ENCODE measurements around the gene ZNRD2. TPM values are rescaled to one million over a fixed set of nuclear protein-coding genes. Genes with fewer than 3 reads are reported as not detected.

The ZNRD2 gene
- polyA plus RNA-seq, 3 donors, result 48.5 to 65.1 (median 56.2) TPM

DNA sequence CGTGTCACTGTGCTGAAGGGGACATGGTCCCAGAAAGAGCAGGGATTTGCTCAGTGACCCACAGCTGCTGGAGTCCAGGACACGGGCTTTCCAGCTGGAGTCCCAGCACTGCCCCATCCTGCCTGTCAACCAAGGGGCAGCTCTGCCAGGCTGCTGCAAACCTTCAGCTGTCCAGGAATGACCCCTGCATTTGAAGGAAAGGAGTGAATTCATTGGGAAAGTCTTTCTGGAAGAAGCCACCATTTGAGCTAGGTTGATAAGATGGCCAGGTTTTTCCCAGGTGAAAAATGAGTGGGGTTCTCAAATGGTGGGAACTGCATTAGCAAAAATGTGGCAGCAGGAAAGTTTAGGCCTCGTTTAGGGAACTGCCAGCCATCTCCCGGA is 16.0 kb downstream of the ZNRD2 start:
- Histone ChIP-seq H3K9me3 (replicated peaks in 1 of 2; ENCODE audit: control insufficient read depth in 1 of 2, insufficient read depth in 1 of 2, low read length in 2 of 2) (no peaks in the 10 kb centered on the region), H3K27me3 (ENCODE audit: control insufficient read depth in 2 of 2, insufficient read depth in 2 of 2, low read length in 2 of 2) (no peaks in the 10 kb centered on the region), H3K9ac (ENCODE audit: insufficient read depth, low read length, poor library complexity, severe bottlenecking) (peak overlapping the region; percentile 51), H4K20me1 (ENCODE audit: insufficient read depth, low read length) (peaks cover 97% of the 10 kb centered on the region), H3K27ac (ENCODE audit: low read depth in 1 of 2, low read length in 2 of 2) (peak overlapping the region; percentile 86 to 89), H3K79me2 (ENCODE audit: insufficient read depth, low read length) (peaks cover 82% of the 10 kb centered on the region), H3K36me3 (replicated peaks in 1 of 2; ENCODE audit: control insufficient read depth in 1 of 2, insufficient read depth in 2 of 2, low read length in 2 of 2) (peaks cover 65 to 71% of the 10 kb centered on the region in 2 donors), H3K4me1 (ENCODE audit: control insufficient read depth in 1 of 2, insufficient read depth in 2 of 2, low read length in 2 of 2) (peaks cover 44 to 61% of the 10 kb centered on the region in 2 donors), H3K4me3 (replicated peaks in 1 of 3; ENCODE audit: low read depth in 2 of 3, low read length in 3 of 3) (peak overlapping the region in 2 of 3 experiments; percentile 30 to 74), H3K4me2 (replicated peaks; ENCODE audit: extremely low read depth, low read length, poor library complexity, severe bottlenecking) (peak overlapping the region; percentile 82), H2AFZ (ENCODE audit: insufficient read depth, low read depth, low read length, poor library complexity, severe bottlenecking) (no peak overlapping the region)
- WGBS (ENCODE audit: insufficient coverage), result 63% methylated on average over 4 of the region's 4 CpGs
- H3K4me1 Mint-ChIP-seq, result peaks cover 60% of the 10 kb centered on the region
- H3K27ac Mint-ChIP-seq, result peak overlapping the region; percentile 91 to 98 (median 95)
- TF ChIP-seq, protein P1, sequence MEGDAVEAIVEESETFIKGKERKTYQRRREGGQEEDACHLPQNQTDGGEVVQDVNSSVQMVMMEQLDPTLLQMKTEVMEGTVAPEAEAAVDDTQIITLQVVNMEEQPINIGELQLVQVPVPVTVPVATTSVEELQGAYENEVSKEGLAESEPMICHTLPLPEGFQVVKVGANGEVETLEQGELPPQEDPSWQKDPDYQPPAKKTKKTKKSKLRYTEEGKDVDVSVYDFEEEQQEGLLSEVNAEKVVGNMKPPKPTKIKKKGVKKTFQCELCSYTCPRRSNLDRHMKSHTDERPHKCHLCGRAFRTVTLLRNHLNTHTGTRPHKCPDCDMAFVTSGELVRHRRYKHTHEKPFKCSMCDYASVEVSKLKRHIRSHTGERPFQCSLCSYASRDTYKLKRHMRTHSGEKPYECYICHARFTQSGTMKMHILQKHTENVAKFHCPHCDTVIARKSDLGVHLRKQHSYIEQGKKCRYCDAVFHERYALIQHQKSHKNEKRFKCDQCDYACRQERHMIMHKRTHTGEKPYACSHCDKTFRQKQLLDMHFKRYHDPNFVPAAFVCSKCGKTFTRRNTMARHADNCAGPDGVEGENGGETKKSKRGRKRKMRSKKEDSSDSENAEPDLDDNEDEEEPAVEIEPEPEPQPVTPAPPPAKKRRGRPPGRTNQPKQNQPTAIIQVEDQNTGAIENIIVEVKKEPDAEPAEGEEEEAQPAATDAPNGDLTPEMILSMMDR (IDR thresholded peaks at IDR 0.05), result no peak
- H3K36me3 Mint-ChIP-seq, result peaks cover 60 to 79% of the 10 kb centered on the region in 2 donors
- intact Hi-C loops (cut with micrococcal nuclease), result no loop called here
- H3K4me3 Mint-ChIP-seq, result peak overlapping the region; percentile 73 to 87
- no peak for DNase-seq
- H3K9me3 Mint-ChIP-seq, result no peaks in the 10 kb centered on the region
- peaks cover 0 to 2% (median 0%) of the 10 kb centered on the region in 3 donors for H3K27me3 Mint-ChIP-seq (ENCODE audit: low read depth in 3 of 3)

DNA sequence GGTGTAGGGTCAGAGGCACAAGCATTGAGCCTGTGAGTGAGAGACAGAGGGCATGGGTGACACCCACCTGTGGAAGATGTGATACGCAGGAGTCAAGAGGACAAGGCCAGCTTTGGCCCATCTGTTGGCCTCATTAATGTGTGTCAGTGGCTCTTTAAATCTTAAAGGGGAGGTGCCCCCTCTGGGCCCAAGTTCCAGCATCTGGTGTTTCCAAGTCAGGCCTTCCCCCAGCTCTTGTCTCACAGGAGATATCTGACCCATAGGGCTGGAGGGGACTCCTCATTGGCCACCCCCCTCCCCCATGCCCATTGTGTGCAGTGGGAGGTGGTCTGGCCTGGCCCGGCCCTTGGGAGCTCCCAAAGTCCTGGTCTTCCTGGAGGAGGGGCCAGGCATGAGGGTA is 16.4 kb downstream of the ZNRD2 start:
- H3K9me3 ChIP-seq (replicated peaks in 1 of 2; ENCODE audit: control insufficient read depth in 1 of 2, insufficient read depth in 1 of 2, low read length in 2 of 2), result no peaks in the 10 kb centered on the region
- intact Hi-C loops (cut with micrococcal nuclease), result no loop called here
- TF ChIP-seq, protein P1 (IDR thresholded peaks at IDR 0.05), result no peak
- WGBS (ENCODE audit: insufficient coverage), result 74% methylated on average over 2 of the region's 2 CpGs
- peaks cover 0 to 2% (median 0%) of the 10 kb centered on the region in 3 donors for H3K27me3 Mint-ChIP-seq (ENCODE audit: low read depth in 3 of 3)
- H3K27me3 ChIP-seq (ENCODE audit: control insufficient read depth in 2 of 2, insufficient read depth in 2 of 2, low read length in 2 of 2), result no peaks in the 10 kb centered on the region
- peaks cover 44 to 61% of the 10 kb centered on the region in 2 donors for H3K4me1 ChIP-seq (ENCODE audit: control insufficient read depth in 1 of 2, insufficient read depth in 2 of 2, low read length in 2 of 2)
- peaks cover 97% of the 10 kb centered on the region for H4K20me1 ChIP-seq (ENCODE audit: insufficient read depth, low read length)
- no peak overlapping the region for H2AFZ ChIP-seq (ENCODE audit: insufficient read depth, low read depth, low read length, poor library complexity, severe bottlenecking)
- H3K79me2 ChIP-seq (ENCODE audit: insufficient read depth, low read length), result peaks cover 78% of the 10 kb centered on the region
- H3K9me3 Mint-ChIP-seq, result no peaks in the 10 kb centered on the region
- H3K27ac Mint-ChIP-seq, result peak overlapping the region; percentile 91 to 98 (median 95)
- H3K36me3 ChIP-seq (replicated peaks in 1 of 2; ENCODE audit: control insufficient read depth in 1 of 2, insufficient read depth in 2 of 2, low read length in 2 of 2), result peaks cover 64 to 70% of the 10 kb centered on the region in 2 donors
- peak overlapping the region; percentile 86 to 89 for H3K27ac ChIP-seq (ENCODE audit: low read depth in 1 of 2, low read length in 2 of 2)
- DNase-seq, result no peak
- peaks cover 62% of the 10 kb centered on the region for H3K4me1 Mint-ChIP-seq
- H3K9ac ChIP-seq (ENCODE audit: insufficient read depth, low read length, poor library complexity, severe bottlenecking), result peak overlapping the region; percentile 51
- peak overlapping the region; percentile 73 to 87 for H3K4me3 Mint-ChIP-seq
- H3K36me3 Mint-ChIP-seq, result peaks cover 60 to 79% of the 10 kb centered on the region in 2 donors
- peak overlapping the region; percentile 82 for H3K4me2 ChIP-seq (replicated peaks; ENCODE audit: extremely low read depth, low read length, poor library complexity, severe bottlenecking)
- H3K4me3 ChIP-seq (replicated peaks in 1 of 3; ENCODE audit: low read depth in 2 of 3, low read length in 3 of 3), result peak overlapping the region; percentile 7 to 74 (median 30)
